CD4-positive, CD25-positive, alpha-beta regulatory T cell (primary cell): ENCODE results near the gene FRMD5. TPM values are rescaled to one million over a fixed set of nuclear protein-coding genes. Genes with fewer than 3 reads are reported as not detected.
"Not testable (repeated sequence)": the region's sequence is repeated elsewhere in the genome, so short reads cannot be mapped to it uniquely, and the experiment has no call there.

Experiments used
- ATAC-seq, 2 donors: fragments of 150-1000 bp; cut with Tn5 transposase; one replicate each; pipeline ENCODE4 v1.10.0; 2021; ENCODE audit warnings: low read depth in 2 of 2, moderate number of reproducible peaks in 2 of 2, moderate library complexity in 1 of 2
- DNase-seq, 3 donors: peaks; one replicate each; pipeline versions ENCODE4 v3.0.0 to v3.0.0-alpha.2; 2012 to 2022; ENCODE audit warnings: mixed read lengths in 1 of 3
- H3K27ac ChIP-seq: one replicate; pipeline ENCODE4 v1.7.0; 2013; ENCODE audit warnings: mild to moderate bottlenecking, low read length; ENCODE audit not compliant: insufficient read depth, poor library complexity, severe bottlenecking
- H3K27me3 ChIP-seq: one replicate; pipeline ENCODE4 v1.7.0; 2013; ENCODE audit warnings: low read length; ENCODE audit not compliant: control insufficient read depth, insufficient read depth
- H3K36me3 ChIP-seq: one replicate; pipeline ENCODE4 v1.7.0; 2013; ENCODE audit warnings: mild to moderate bottlenecking, low read length, moderate library complexity; ENCODE audit not compliant: control insufficient read depth, insufficient read depth
- H3K4me1 ChIP-seq: 2 replicates; pipeline ENCODE4 v1.7.0; 2013; ENCODE audit warnings: mild to moderate bottlenecking, low read length; ENCODE audit not compliant: insufficient read depth, control insufficient read depth, poor library complexity, severe bottlenecking
- H3K4me3 ChIP-seq: one replicate; pipeline ENCODE4 v1.7.0; 2013; ENCODE audit warnings: low read depth, mild to moderate bottlenecking, low read length, moderate library complexity
- H3K9me3 ChIP-seq, 2 experiments: 1 replicate in 1 of 2; 2 replicates in 1 of 2; pipeline ENCODE4 v1.7.0; 2013; ENCODE audit warnings: low read length in 2 of 2, mild to moderate bottlenecking in 1 of 2, moderate library complexity in 1 of 2; ENCODE audit not compliant: control insufficient read depth in 2 of 2
- H3K27ac Mint-ChIP-seq, 3 donors: one replicate each; pipeline ENCODE4 v1.8.0; 2020 to 2022; ENCODE audit warnings: mild to moderate bottlenecking in 3 of 3, mixed read lengths in 3 of 3, moderate library complexity in 2 of 3
- H3K27me3 Mint-ChIP-seq: one replicate; pipeline ENCODE4 v1.8.0; 2022; ENCODE audit warnings: mild to moderate bottlenecking, mixed read lengths
- H3K36me3 Mint-ChIP-seq: one replicate; pipeline ENCODE4 v1.8.0; 2020; ENCODE audit warnings: mixed read lengths
- H3K4me1 Mint-ChIP-seq, 4 donors: one replicate each; pipeline ENCODE4 v1.8.0; 2020 to 2022; ENCODE audit warnings: mixed read lengths in 4 of 4, mild to moderate bottlenecking in 1 of 4
- H3K4me3 Mint-ChIP-seq, 4 donors: one replicate each; pipeline ENCODE4 v1.8.0; 2020 to 2022; ENCODE audit warnings: mild to moderate bottlenecking in 4 of 4, mixed read lengths in 4 of 4, moderate library complexity in 3 of 4
- H3K9me3 Mint-ChIP-seq, 7 donors: one replicate each; pipeline ENCODE4 v1.8.0; 2020 to 2022; ENCODE audit warnings: mixed read lengths in 7 of 7, mild to moderate bottlenecking in 3 of 7, moderate library complexity in 2 of 7
- polyA plus RNA-seq, 4 donors: library from polyadenylated mRNA; unstranded; fragments of 300-500 nt; fragmentation: Illumina TruSeq; gene quantifications; one replicate each; pipeline ENCODE4 v1.2.3, GENCODE V29; 2021
- total RNA-seq: library from RNA; stranded (reverse); gene quantifications from one replicate; pipeline ENCODE4 v1.2.3, GENCODE V29; 2022

The FRMD5 gene
- total and polyA plus RNA-seq, 5 donors from 2014 or later = 0.24 to 1.1 (median 0.35) TPM; not detected in 1

DNA sequence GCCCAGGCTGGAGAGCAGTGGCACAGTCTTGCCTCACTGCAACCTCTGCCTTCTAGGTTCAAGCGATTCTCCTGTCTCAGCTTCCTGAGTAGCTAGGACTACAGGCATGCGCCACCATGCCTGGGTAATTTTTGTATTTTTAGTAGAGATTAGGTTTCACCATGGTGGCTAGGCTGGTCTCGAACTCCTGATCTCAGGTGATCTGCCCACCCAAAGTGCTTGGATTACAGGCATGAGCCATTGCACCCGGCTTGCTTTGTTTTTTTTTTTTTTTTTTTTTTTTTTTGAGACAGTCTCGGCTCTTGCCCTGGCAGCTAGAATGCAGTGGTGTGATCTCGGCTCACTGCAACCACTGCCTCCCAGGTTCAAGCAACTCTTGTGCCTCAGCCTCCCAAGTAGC lies 362.6 kb downstream of the FRMD5 start:
- H3K9me3 ChIP-seq, H3K27me3 Mint-ChIP-seq, H3K9me3 Mint-ChIP-seq, DNase-seq, H3K27me3 ChIP-seq, H3K4me3 ChIP-seq, ATAC-seq: not testable (repeated sequence)
- Histone ChIP-seq H3K27ac (peak overlapping the region; percentile 5), H3K4me1 (peaks cover 39% of the 10 kb centered on the region), H3K36me3 (peaks cover 18% of the 10 kb centered on the region)
- Mint-ChIP-seq H3K27ac (peak overlapping the region in 1 of 3 donors; percentile 24), H3K36me3 (peaks cover 17% of the 10 kb centered on the region), H3K4me3 (peak overlapping the region in 2 of 4 donors; percentile 37 to 54), H3K4me1 (peaks cover 12 to 46% (median 36%) of the 10 kb centered on the region in 4 donors)

DNA sequence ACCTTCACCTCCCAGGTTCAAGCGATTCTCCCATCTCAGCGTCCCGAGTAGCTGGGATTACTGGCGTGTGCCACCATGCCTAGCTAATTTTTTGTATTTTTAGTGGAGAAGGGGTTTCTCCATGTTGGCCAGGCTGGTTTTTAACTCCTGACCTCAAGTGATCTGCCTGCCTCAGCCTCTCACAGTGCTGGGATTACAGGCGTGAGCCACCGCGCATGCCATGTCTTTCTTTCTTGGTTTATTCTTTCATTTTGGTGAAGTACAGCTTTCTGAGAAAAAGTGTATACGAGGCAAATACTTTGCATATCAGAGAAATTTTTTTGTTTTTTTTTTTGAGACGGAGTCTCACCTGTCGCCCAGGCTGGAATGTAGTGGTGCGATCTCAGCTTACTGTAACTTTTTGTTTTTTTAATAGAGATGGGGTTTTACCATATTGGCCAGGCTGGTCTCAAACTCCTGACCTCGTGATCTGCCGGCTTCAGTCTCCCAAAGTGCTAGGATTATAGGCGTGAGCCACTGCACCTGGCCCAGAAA lies 363.5 kb downstream of the FRMD5 start:
- peaks cover 15% of the 10 kb centered on the region for H3K36me3 ChIP-seq
- not testable (repeated sequence) for H3K9me3 Mint-ChIP-seq, H3K27ac ChIP-seq, H3K4me3 ChIP-seq, H3K9me3 ChIP-seq, DNase-seq, ATAC-seq, H3K27me3 Mint-ChIP-seq, H3K27me3 ChIP-seq
- H3K27ac Mint-ChIP-seq = peak overlapping the region in 2 of 3 donors; percentile 24 to 77
- H3K4me1 ChIP-seq = peaks cover 44% of the 10 kb centered on the region
- peaks cover 17 to 55% (median 37%) of the 10 kb centered on the region in 4 donors for H3K4me1 Mint-ChIP-seq
- H3K4me3 Mint-ChIP-seq = peak overlapping the region in 2 of 4 donors; percentile 37 to 41
- peaks cover 13% of the 10 kb centered on the region for H3K36me3 Mint-ChIP-seq

DNA sequence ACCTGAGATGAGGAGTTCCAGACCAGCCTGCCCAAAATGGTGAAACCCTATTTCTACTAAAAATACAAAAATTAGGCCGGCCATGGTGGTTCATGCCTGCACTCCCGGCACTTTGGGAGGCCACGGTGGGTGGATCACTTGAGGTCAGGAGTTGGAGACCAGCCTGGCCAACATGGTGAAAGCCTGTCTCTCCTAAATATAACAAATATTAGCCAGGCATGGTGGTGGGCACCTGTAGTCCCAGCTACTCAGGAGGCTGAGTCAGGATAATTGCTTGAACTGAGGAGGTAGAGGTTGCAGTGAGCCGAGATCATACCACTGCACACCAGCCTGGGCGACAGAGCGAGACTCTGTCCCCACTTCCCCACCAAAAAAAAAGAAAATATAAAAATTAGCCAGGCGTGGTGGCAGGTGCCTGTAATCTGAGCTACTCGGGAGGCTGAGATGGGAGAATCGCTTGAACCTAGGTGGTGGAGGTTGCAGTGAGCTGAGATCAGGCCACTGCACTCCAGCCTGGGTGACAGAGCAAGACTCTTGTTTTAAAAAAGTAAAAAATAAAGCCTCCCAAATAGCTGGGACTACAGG lies 364.3 kb downstream of the FRMD5 start:
- H3K9me3 ChIP-seq, H3K4me3 ChIP-seq, ATAC-seq, H3K36me3 Mint-ChIP-seq, H3K27ac ChIP-seq, H3K36me3 ChIP-seq, H3K9me3 Mint-ChIP-seq, H3K4me3 Mint-ChIP-seq, H3K27me3 Mint-ChIP-seq, H3K27me3 ChIP-seq, DNase-seq: not testable (repeated sequence)
- Mint-ChIP-seq H3K27ac (peak overlapping the region in 2 of 3 donors; percentile 31 to 88), H3K4me1 (peaks cover 17 to 61% (median 44%) of the 10 kb centered on the region in 4 donors)
- peaks cover 52% of the 10 kb centered on the region for H3K4me1 ChIP-seq

DNA sequence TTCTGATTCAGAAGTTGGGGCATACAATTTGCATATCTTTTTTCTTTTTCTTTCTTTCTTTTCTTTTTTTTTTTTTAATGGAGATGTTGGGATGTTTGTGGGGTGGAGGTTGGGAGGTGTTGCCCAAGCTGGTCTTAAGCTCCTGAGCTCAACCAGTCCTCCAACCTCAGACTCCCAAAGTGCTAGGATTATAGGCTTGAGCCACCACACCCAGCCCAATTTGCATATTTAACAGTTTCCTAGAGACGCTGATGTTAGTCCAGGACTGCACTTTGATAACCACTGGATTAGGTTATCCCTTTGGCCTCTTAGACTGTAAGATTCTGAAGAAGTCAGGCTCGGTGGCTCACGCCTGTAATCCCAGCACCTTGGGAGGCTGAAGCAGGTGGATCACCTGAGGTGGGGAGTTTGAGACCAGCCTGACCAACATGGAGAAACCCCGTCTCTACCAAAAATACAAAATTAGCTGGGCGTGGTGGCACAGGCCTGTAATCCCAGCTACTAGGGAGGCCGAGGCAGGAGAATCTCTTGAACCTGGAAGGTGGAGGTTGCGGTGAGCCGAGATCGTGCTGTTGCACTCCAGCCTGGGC lies 365.0 kb downstream of the FRMD5 start:
- not testable (repeated sequence) for H3K36me3 Mint-ChIP-seq

DNA sequence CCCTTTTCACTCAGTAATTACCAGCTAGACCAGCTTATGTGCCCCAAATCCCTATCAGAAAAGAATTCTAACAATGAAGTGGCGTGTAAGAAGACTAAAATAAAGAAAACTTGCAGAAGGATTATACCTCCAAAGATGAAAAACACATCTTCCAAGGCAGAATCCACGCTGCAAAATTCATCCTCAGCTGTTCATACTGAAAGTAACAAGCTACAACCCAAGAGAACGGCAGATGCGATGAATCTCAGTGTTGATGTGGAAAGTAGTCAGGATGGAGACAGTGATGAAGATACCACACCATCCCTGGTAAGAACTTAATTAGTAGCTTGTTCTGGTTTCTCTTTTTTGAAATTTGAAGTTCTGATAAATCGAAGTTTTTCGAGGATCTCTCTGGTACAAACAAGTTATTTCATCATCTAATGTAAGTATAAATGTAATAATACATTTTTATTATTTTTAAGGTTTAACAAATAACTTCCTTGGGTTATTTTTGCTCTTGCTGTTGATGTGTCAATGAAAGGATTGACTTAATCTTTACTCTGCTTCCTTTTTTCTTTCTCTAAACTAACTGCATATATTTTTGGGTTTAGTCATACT lies 366.9 kb downstream of the FRMD5 start:
- Histone ChIP-seq H3K27me3 (no peaks in the 10 kb centered on the region), H3K9me3 (no peaks in the 10 kb centered on the region), H3K4me1 (peaks cover 68% of the 10 kb centered on the region), H3K4me3 (peak overlapping the region; percentile 89), H3K27ac (peak overlapping the region; percentile 87), H3K36me3 (no peaks in the 10 kb centered on the region)
- H3K4me1 Mint-ChIP-seq = peaks cover 23 to 68% (median 52%) of the 10 kb centered on the region in 4 donors
- peak overlapping the region; percentile 81 to 99 (median 94) for H3K4me3 Mint-ChIP-seq
- peaks cover 3% of the 10 kb centered on the region for H3K36me3 Mint-ChIP-seq
- DNase-seq = peak in 2 of 3 donors; percentile 19 to 53
- H3K27me3 Mint-ChIP-seq = no peaks in the 10 kb centered on the region
- H3K9me3 Mint-ChIP-seq = no peaks in the 10 kb centered on the region
- H3K27ac Mint-ChIP-seq = peak overlapping the region; percentile 79 to 91 (median 86)
- ATAC-seq = no peak

More for the DNA sequence above, 365.0 kb downstream of the FRMD5 start:
- H3K9me3 ChIP-seq, ATAC-seq, H3K36me3 ChIP-seq, DNase-seq, H3K9me3 Mint-ChIP-seq, H3K27me3 ChIP-seq, H3K27me3 Mint-ChIP-seq, H3K4me3 ChIP-seq: not testable (repeated sequence)
- H3K4me1 Mint-ChIP-seq = peaks cover 17 to 61% (median 43%) of the 10 kb centered on the region in 4 donors
- Histone ChIP-seq H3K4me1 (peaks cover 57% of the 10 kb centered on the region), H3K27ac (peak overlapping the region; percentile 8)
- peak overlapping the region in 1 of 3 donors; percentile 91 for H3K27ac Mint-ChIP-seq
- H3K4me3 Mint-ChIP-seq = peak overlapping the region; percentile 52 to 78 (median 62)

DNA sequence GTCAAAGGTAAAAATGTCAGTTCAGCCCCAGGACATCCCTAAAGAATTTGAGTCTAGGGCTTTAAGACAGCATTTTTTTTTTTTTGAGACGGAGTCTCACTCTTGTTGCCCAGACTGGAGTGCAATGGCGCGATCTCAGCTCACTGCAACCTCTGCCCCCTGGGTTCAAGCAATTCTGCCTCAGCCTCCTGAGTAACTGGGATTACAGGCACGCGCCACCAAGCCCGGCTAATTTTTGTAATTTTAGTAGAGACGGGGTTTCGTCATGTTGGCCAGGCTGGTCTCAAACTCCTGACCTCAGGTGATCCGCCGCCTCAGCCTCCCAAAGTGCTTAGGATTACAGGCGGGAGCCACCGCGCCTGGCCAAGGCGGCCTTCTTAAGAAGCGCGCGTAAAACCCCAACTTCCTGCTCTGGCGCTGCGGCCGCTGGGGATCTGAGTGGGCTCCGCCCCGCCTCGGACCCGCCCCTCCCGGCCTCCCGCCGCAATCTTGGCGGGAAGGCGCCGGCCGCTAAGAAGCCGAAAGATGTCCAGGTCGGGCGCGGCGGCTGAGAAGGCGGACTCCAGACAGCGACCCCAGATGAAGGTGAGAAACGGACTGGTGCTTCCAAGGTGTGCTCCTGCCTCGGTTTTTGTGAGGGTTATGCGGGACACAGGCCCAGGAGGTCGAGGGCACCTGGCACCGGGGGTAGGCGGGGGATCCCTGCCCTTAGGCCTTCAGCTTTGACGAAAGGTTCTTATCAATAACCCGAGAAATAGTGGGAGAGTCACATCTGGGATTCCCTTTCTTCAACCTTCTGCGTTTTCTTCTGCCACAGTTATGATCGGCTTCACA lies 368.3 kb downstream of the FRMD5 start, which contains the start of gene WDR76:
Gene WDR76, plus strand, starts transcription at position 495 of the 834 bp plus-strand sequence. Its CDS starts 31 bp downstream, at position 526.
- Mint-ChIP-seq H3K36me3 (peaks cover 3% of the 10 kb centered on the region), H3K9me3 (no peaks in the 10 kb centered on the region), H3K4me3 (peak within 1 kb of the TSS; percentile 81 to 99 (median 94)), H3K4me1 (peaks cover 19 to 73% (median 53%) of the 10 kb centered on the region in 4 donors), H3K27me3 (no peaks in the 10 kb centered on the region), H3K27ac (peak within 1 kb of the TSS; percentile 58 to 91 (median 86))
- Histone ChIP-seq H3K9me3 (no peaks in the 10 kb centered on the region), H3K27ac (peak within 1 kb of the TSS; percentile 87), H3K4me1 (peaks cover 69% of the 10 kb centered on the region), H3K27me3 (no peaks in the 10 kb centered on the region), H3K4me3 (peak within 1 kb of the TSS; percentile 89), H3K36me3 (no peaks in the 10 kb centered on the region)
- DNase-seq = peak; percentile 56 to 88 (median 70)
- ATAC-seq = peak; percentile 46 to 50

DNA sequence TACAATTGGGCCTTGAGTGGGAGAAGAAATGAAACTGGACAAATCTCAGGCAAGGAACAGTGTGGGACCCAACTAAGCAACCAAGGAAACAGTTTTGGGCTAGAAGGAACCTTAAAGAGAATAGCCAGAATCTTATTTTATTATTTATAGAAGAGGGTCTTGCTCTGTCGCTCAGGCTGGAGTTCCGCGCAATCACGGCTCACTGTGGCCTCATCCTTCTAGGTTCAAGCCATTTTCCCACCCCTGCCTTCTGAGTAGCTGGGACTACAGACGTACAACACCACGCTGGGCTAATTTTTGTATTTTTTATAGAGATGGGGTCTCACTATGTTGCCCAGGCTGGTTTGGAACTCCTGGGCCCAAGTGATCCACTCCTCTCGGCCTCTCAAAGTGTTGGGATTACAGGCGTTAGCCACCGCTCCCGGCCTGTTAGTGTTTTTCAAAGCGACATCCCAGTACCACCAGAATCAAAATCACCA lies 369.0 kb downstream of the FRMD5 start:
- H3K27ac ChIP-seq = peak overlapping the region; percentile 87
- H3K36me3 Mint-ChIP-seq = peaks cover 3% of the 10 kb centered on the region
- H3K36me3 ChIP-seq = no peaks in the 10 kb centered on the region
- H3K4me3 ChIP-seq = peak overlapping the region; percentile 89
- peak overlapping the region in 2 of 3 donors; percentile 86 to 91 for H3K27ac Mint-ChIP-seq
- no peaks in the 10 kb centered on the region for H3K9me3 Mint-ChIP-seq
- peaks cover 70% of the 10 kb centered on the region for H3K4me1 ChIP-seq
- H3K4me3 Mint-ChIP-seq = peak overlapping the region; percentile 81 to 99 (median 94)
- H3K27me3 Mint-ChIP-seq = no peaks in the 10 kb centered on the region
- H3K4me1 Mint-ChIP-seq = peaks cover 19 to 76% (median 56%) of the 10 kb centered on the region in 4 donors
- DNase-seq (no peak), ATAC-seq (no peak)
- H3K27me3 ChIP-seq = no peaks in the 10 kb centered on the region
- no peaks in the 10 kb centered on the region for H3K9me3 ChIP-seq
